Measurements from ENCODE around the gene PTPN7.

The PTPN7 gene

GRCh38 chr1:202165267-202165941 is 5.0 kb upstream of the PTPN7 start:
- peak; percentile 51 for DNase-seq (ENCODE audit: low read depth)
- TF ChIP-seq MYC (IDR thresholded peaks at IDR 0.05; ENCODE audit: low read depth, low read length) (no peak), CTCF (IDR thresholded peaks at IDR 0.05; ENCODE audit: low read depth, low read length) (no peak), POLR2A (IDR thresholded peaks at IDR 0.05; ENCODE audit: extremely low read depth, insufficient read length) (no peak), MAX (IDR thresholded peaks at IDR 0.05; ENCODE audit: low read depth, low read length) (no peak)
- H3K4me3 ChIP-seq (ENCODE audit: low read depth, low read length) = no peak overlapping the region

- DNase-seq (ENCODE audit: low read depth) = peak; percentile 85
- TF ChIP-seq POLR2A (IDR thresholded peaks at IDR 0.05; ENCODE audit: extremely low read depth, insufficient read length) = peak; percentile 15
- 0 out of 2 replicates have a peak, but pooled peaks have one; percentile 29 for TF ChIP-seq MYC (IDR thresholded peaks at IDR 0.05; ENCODE audit: low read depth, low read length)
- TF ChIP-seq MAX (IDR thresholded peaks at IDR 0.05; ENCODE audit: low read depth, low read length) = peak; percentile 25; the same call in 1 of the 2 replicates
- no peak for TF ChIP-seq CTCF (IDR thresholded peaks at IDR 0.05; ENCODE audit: low read depth, low read length)
- no peak overlapping the region for H3K4me3 ChIP-seq (ENCODE audit: low read depth, low read length)
Measured at GRCh38 chr1:202164271-202165037, 4.1 kb upstream of the PTPN7 start.

GRCh38 chr1:202163281-202164270 is 3.2 kb upstream of the PTPN7 start:
- no peak for TF ChIP-seq POLR2A (IDR thresholded peaks at IDR 0.05; ENCODE audit: extremely low read depth, insufficient read length)
- no peak for TF ChIP-seq CTCF (IDR thresholded peaks at IDR 0.05; ENCODE audit: low read depth, low read length)
- no peak overlapping the region for H3K4me3 ChIP-seq (ENCODE audit: low read depth, low read length)
- DNase-seq (ENCODE audit: low read depth) = peak; percentile 29

- H3K4me3 ChIP-seq (ENCODE audit: low read depth, low read length) = peak overlapping the region; percentile 28
- TF ChIP-seq POLR2A (IDR thresholded peaks at IDR 0.05; ENCODE audit: extremely low read depth, insufficient read length) (no peak), MAX (IDR thresholded peaks at IDR 0.05; ENCODE audit: low read depth, low read length) (no peak), MYC (IDR thresholded peaks at IDR 0.05; ENCODE audit: low read depth, low read length) (no peak; the same call in 1 of the 2 replicates), CTCF (IDR thresholded peaks at IDR 0.05; ENCODE audit: low read depth, low read length) (no peak)
- DNase-seq (ENCODE audit: low read depth) = peak; percentile 78
Measured at GRCh38 chr1:202162418-202163280, 2.2 kb upstream of the PTPN7 start.

GRCh38 chr1:202162047-202162417 is 1.6 kb upstream of the PTPN7 start:
- peak; percentile 87 for DNase-seq (ENCODE audit: low read depth)
- peak overlapping the region; percentile 80 for H3K4me3 ChIP-seq (ENCODE audit: low read depth, low read length)
- no peak; the same call in 1 of the 2 replicates for TF ChIP-seq MYC (IDR thresholded peaks at IDR 0.05; ENCODE audit: low read depth, low read length)
- no peak for TF ChIP-seq CTCF (IDR thresholded peaks at IDR 0.05; ENCODE audit: low read depth, low read length)
- TF ChIP-seq MAX (IDR thresholded peaks at IDR 0.05; ENCODE audit: low read depth, low read length) = no peak
- no peak for TF ChIP-seq POLR2A (IDR thresholded peaks at IDR 0.05; ENCODE audit: extremely low read depth, insufficient read length)
